MM.1S (cell line): ENCODE data around the gene RAPGEF4.

Experiments used
- DNase-seq: peaks from one replicate; pipeline ENCODE4 v3.0.0-alpha.2; 2015
- H2AFZ ChIP-seq: fragments of 300-600 bp; sonication (generic); 2 replicates; pipeline ENCODE4 v1.6.0; 2016; ENCODE audit warnings: antibody characterized with exemption, low read length
- H3F3A ChIP-seq: fragments of 300-600 bp; sonication (generic); 2 replicates; pipeline ENCODE4 v1.6.1; 2016; ENCODE audit warnings: mild to moderate bottlenecking, antibody characterized with exemption, low read length, moderate library complexity, mixed read lengths; ENCODE audit not compliant: insufficient read depth
- H3K27ac ChIP-seq: fragments of 300-600 bp; sonication (generic); 2 replicates; pipeline ENCODE4 v1.5.1; 2016; ENCODE audit warnings: mild to moderate bottlenecking, low read length
- H3K27me3 ChIP-seq: fragments of 300-600 bp; sonication (generic); replicated peaks from 2 replicates; pipeline ENCODE4 v1.6.0; 2016; ENCODE audit warnings: low read length; ENCODE audit not compliant: insufficient read depth
- H3K36me3 ChIP-seq: fragments of 300-600 bp; sonication (generic); replicated peaks from 2 replicates; pipeline ENCODE4 v1.6.1; 2016; ENCODE audit warnings: mild to moderate bottlenecking, low read length, mixed read lengths; ENCODE audit not compliant: insufficient read depth
- H3K4me1 ChIP-seq: fragments of 300-600 bp; sonication (generic); 2 replicates; pipeline ENCODE4 v1.6.1; 2016; ENCODE audit warnings: low read length, mixed read lengths
- H3K4me2 ChIP-seq: fragments of 300-600 bp; sonication (generic); 2 replicates; pipeline ENCODE4 v1.6.0; 2016; ENCODE audit warnings: low read depth, low read length
- H3K4me3 ChIP-seq: fragments of 300-600 bp; sonication (generic); 2 replicates; pipeline ENCODE4 v1.5.1; 2016; ENCODE audit warnings: low read length, mixed read lengths
- H3K79me2 ChIP-seq: fragments of 300-600 bp; sonication (generic); 2 replicates; pipeline ENCODE4 v1.6.1; 2016; ENCODE audit warnings: mixed run types, low read length, mixed read lengths
- H3K9ac ChIP-seq: fragments of 300-600 bp; sonication (generic); 2 replicates; pipeline ENCODE4 v1.6.1; 2016; ENCODE audit warnings: low read length, mixed read lengths
- H3K9me2 ChIP-seq: fragments of 300-600 bp; sonication (generic); replicated peaks from 2 replicates; pipeline ENCODE4 v1.6.1; 2016; ENCODE audit warnings: mild to moderate bottlenecking, low read length, mixed read lengths; ENCODE audit not compliant: insufficient read depth
- H3K9me3 ChIP-seq: fragments of 300-600 bp; sonication (generic); replicated peaks from 2 replicates; pipeline ENCODE4 v1.6.1; 2016; ENCODE audit warnings: mild to moderate bottlenecking, low read length, mixed read lengths; ENCODE audit not compliant: insufficient read depth
- H4K20me1 ChIP-seq: fragments of 300-600 bp; sonication (generic); 2 replicates; pipeline ENCODE4 v1.6.1; 2016; ENCODE audit warnings: mild to moderate bottlenecking, low read length, moderate library complexity, mixed read lengths; ENCODE audit not compliant: insufficient read depth
- CTCF ChIP-seq: fragments of 300-600 bp; sonication (generic); IDR thresholded peaks from 2 replicates; pipeline ENCODE4 v1.5.1; 2016; ENCODE audit warnings: antibody characterized with exemption, low read length, mixed read lengths
- EZH2 ChIP-seq: fragments of 300-600 bp; sonication (generic); optimal IDR thresholded peaks from 2 replicates; pipeline ENCODE3; 2017; ENCODE audit warnings: low read depth, mild to moderate bottlenecking, antibody characterized with exemption, low read length, mixed read lengths
- EZH2phosphoT487 ChIP-seq: fragments of 300-600 bp; sonication (generic); IDR thresholded peaks from 2 replicates; pipeline ENCODE4 v1.6.1; 2018; ENCODE audit warnings: antibody characterized with exemption, low read length

Gene RAPGEF4

DNA sequence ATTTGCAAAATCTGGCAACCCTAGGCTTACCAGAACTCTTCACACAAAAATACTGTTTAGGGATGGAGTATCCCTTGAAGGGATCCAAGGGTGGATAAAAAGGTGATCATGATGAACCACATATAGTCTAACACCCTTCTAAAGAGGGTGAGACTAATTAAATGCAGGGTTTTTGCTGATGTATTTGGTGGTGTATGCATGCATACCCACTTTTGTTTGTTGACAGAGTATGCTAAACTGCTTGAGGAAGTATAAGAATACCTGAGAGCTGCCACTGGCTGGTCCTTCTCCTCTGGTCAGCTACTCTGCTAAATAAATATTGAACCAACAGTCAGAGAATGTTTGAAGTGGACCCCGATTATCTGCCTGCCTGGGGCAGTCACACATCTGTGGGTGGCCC, 34.2 kb downstream of the RAPGEF4 start:
- Histone ChIP-seq H3K4me2 (no peak overlapping the region), H3K27ac (no peak overlapping the region), H4K20me1 (no peaks in the 10 kb centered on the region), H3K36me3 (no peaks in the 10 kb centered on the region), H3K4me3 (no peak overlapping the region), H2AFZ (no peak overlapping the region), H3K9me3 (no peaks in the 10 kb centered on the region), H3K27me3 (no peaks in the 10 kb centered on the region), H3F3A (no peaks in the 10 kb centered on the region), H3K9ac (no peak overlapping the region), H3K9me2 (no peaks in the 10 kb centered on the region), H3K79me2 (no peaks in the 10 kb centered on the region), H3K4me1 (no peaks in the 10 kb centered on the region)
- TF ChIP-seq EZH2 (no peak), EZH2phosphoT487 (no peak), CTCF (no peak)
- DNase-seq = no peak

DNA sequence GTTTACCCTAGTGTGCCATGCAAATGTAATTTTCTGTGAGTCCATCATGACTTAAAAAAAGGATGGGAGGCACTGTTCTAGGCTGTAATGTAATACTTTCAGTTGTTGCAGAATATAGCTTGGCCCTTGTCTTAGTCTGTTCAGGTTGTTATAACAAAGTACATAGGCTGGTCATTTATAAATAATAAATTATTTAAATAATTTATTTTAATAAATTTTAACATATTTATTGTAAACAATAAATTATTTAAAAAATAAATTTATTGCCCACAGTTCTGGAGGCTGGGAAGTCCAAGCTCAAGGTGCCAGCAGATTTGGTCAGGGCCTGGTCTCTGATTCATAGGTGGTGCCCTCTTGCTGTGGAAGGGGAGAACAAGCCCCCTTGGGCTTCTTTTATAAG, 35.2 kb downstream of the RAPGEF4 start:
- TF ChIP-seq EZH2phosphoT487 = no peak
- TF ChIP-seq CTCF = no peak
- no peak for TF ChIP-seq EZH2
- Histone ChIP-seq H3K9me3 (no peaks in the 10 kb centered on the region), H3K4me2 (no peak overlapping the region), H4K20me1 (no peaks in the 10 kb centered on the region), H3K79me2 (no peaks in the 10 kb centered on the region), H3F3A (no peaks in the 10 kb centered on the region), H3K36me3 (no peaks in the 10 kb centered on the region), H3K4me1 (no peaks in the 10 kb centered on the region), H3K27me3 (no peaks in the 10 kb centered on the region), H3K9me2 (no peaks in the 10 kb centered on the region), H3K9ac (no peak overlapping the region), H3K4me3 (no peak overlapping the region), H2AFZ (no peak overlapping the region), H3K27ac (no peak overlapping the region)
- no peak for DNase-seq

DNA sequence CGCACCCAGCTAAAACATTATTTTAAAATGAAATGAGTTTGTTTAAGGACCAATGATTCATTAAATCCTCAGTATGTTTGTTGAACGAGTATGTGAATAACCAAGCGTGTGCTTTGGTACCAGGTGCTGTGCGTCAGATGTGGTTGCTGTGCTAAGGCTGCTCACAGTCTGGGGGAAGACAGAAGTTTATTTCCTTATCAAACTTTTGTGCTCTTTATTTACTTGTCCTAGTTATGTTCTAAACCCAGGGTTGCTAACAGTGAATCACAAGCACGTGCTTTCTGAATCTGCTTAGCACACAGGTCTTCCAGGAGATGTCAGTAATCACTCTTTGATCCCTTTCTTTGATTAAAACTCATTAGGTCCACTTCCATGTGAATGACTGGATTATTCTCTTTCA, 37.0 kb downstream of the RAPGEF4 start:
- Histone ChIP-seq H3K36me3 (no peaks in the 10 kb centered on the region), H3K4me2 (no peak overlapping the region), H3K27me3 (no peaks in the 10 kb centered on the region), H4K20me1 (no peaks in the 10 kb centered on the region), H3K9me3 (no peaks in the 10 kb centered on the region), H3K4me1 (no peaks in the 10 kb centered on the region), H3K4me3 (no peak overlapping the region), H2AFZ (no peak overlapping the region), H3K9me2 (no peaks in the 10 kb centered on the region), H3K27ac (no peak overlapping the region), H3K79me2 (no peaks in the 10 kb centered on the region), H3K9ac (no peak overlapping the region), H3F3A (no peaks in the 10 kb centered on the region)
- no peak for DNase-seq
- TF ChIP-seq CTCF (no peak), EZH2 (no peak), EZH2phosphoT487 (no peak)
